ENCODE results near the gene EHMT1. TPM values are rescaled to one million over a fixed set of nuclear protein-coding genes. Genes with fewer than 3 reads are reported as not detected.
A peak's percentile ranks its signal among the peaks of the same experiment; 100 is the strongest.

The EHMT1 gene
- total and polyA plus RNA-seq, 9 of the 15 experiments (the other 6 are each of a cell fraction or from before 2014, with no cell fraction given) = 2.2 to 76.0 (median 36.4) TPM

DNA sequence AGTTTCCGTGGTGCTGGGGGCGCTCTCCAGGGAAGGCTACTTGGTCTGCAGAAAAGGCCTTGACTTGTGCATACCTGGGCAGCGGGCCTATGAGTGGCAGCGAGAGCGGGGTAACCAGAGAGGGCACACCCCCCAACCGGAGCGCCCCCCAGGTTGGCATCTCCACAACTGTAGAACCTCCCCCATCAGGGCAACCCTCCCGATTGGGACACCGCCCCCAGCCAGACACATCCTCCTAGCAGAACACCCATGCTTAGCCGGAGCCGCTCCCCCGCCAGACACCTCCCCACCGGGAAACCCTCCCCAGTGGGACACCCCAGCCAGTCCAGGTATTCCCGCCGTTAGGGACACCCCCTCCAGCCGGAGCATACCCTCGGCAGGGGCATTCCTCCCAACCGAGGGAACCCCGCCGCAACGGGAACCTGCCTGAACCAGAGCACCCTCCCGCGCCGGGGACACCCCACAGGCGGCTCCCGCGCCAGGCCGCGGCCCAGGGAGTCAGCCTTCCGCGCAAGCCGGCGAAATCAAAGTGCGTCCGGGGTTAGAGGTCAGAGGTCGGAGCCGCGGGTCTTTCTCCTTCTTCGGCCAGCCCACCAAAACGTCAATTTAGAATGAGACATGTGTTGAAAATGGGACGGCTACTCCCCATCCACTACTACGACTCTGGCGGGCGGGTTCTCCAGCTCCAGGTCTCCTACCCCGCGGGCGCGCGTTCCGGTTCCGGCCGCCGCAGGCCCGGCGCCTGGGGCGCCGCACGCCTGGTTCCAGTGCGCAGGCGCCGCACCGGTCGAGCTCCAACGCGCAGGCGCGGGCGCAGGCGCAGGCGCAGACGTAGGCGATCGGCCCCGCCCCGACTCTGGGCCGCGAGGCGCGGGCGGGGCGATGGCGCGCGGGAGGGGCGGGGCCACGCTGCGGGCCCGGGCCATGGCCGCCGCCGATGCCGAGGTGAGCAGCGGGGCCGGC lies at the start of gene EHMT1 (continued):
- TF ChIP-seq, protein P1, sequence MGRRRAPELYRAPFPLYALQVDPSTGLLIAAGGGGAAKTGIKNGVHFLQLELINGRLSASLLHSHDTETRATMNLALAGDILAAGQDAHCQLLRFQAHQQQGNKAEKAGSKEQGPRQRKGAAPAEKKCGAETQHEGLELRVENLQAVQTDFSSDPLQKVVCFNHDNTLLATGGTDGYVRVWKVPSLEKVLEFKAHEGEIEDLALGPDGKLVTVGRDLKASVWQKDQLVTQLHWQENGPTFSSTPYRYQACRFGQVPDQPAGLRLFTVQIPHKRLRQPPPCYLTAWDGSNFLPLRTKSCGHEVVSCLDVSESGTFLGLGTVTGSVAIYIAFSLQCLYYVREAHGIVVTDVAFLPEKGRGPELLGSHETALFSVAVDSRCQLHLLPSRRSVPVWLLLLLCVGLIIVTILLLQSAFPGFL (CRISPR knock-in tag; IDR thresholded peaks at IDR 0.05) = no peak
- TF ChIP-seq HSF4 (CRISPR knock-in tag; IDR thresholded peaks at IDR 0.05; ENCODE audit: borderline replicate concordance) = no peak
- peak; percentile 82 for TF ChIP-seq POLR2A (conservative IDR thresholded peaks at IDR 0.05)
- TF ChIP-seq CHCHD3 (CRISPR knock-in tag; IDR thresholded peaks at IDR 0.05) = no peak
- TF ChIP-seq ZNF79 (CRISPR knock-in tag; IDR thresholded peaks at IDR 0.05; ENCODE audit: low read depth) = no peak
- TF ChIP-seq CAMTA2 (CRISPR knock-in tag; conservative IDR thresholded peaks at IDR 0.05) = 0 out of 2 replicates have a peak, but pooled peaks have one; percentile 54
- no peak for TF ChIP-seq KHSRP (IDR thresholded peaks at IDR 0.05)
- TF ChIP-seq PML (IDR thresholded peaks at IDR 0.05; ENCODE audit: low read length) = peak; percentile 56; the same call in 1 of the 2 replicates
- no peak for TF ChIP-seq NCOA6 (IDR thresholded peaks at IDR 0.05)
- peak; percentile 85; the same call in 1 of the 2 replicates for TF ChIP-seq ZNF282 (CRISPR knock-in tag; IDR thresholded peaks at IDR 0.05)
- TF ChIP-seq YY1 (IDR thresholded peaks at IDR 0.05; ENCODE audit: borderline replicate concordance in 1 of 3, control insufficient read depth in 1 of 3, extremely low read depth in 1 of 3, insufficient read depth in 3 of 3, insufficient read length in 1 of 3, insufficient replicate concordance in 2 of 3, low read depth in 1 of 3, low read length in 2 of 3) = peak; percentile 43 to 89 (median 85)
- no peak for TF ChIP-seq ZFPM2 (CRISPR knock-in tag; IDR thresholded peaks at IDR 0.05)
- TF ChIP-seq, protein P2, sequence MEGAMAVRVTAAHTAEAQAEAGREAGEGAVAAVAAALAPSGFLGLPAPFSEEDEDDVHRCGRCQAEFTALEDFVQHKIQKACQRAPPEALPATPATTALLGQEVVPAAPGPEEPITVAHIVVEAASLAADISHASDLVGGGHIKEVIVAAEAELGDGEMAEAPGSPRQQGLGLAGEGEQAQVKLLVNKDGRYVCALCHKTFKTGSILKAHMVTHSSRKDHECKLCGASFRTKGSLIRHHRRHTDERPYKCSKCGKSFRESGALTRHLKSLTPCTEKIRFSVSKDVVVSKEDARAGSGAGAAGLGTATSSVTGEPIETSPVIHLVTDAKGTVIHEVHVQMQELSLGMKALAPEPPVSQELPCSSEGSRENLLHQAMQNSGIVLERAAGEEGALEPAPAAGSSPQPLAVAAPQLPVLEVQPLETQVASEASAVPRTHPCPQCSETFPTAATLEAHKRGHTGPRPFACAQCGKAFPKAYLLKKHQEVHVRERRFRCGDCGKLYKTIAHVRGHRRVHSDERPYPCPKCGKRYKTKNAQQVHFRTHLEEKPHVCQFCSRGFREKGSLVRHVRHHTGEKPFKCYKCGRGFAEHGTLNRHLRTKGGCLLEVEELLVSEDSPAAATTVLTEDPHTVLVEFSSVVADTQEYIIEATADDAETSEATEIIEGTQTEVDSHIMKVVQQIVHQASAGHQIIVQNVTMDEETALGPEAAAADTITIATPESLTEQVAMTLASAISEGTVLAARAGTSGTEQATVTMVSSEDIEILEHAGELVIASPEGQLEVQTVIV (CRISPR knock-in tag; IDR thresholded peaks at IDR 0.05; ENCODE audit: borderline replicate concordance) = peak; percentile 47; the same call in 1 of the 2 replicates
- no peak for TF ChIP-seq SAFB2 (IDR thresholded peaks at IDR 0.05; ENCODE audit: borderline replicate concordance, low read depth, low read length, severe bottlenecking)
- no peak for TF ChIP-seq GATAD2A (IDR thresholded peaks at IDR 0.05)
- TF ChIP-seq NFYB (IDR thresholded peaks at IDR 0.05; ENCODE audit: extremely low read depth, insufficient read length) = no peak
- TF ChIP-seq ZKSCAN8 (CRISPR knock-in tag; IDR thresholded peaks at IDR 0.05) = no peak
- peak; percentile 68; the same call in 1 of the 2 replicates for TF ChIP-seq ZNF780A (CRISPR knock-in tag; IDR thresholded peaks at IDR 0.05)
- no peak for TF ChIP-seq KLF1 (tag; IDR thresholded peaks at IDR 0.05)
- TF ChIP-seq CBX8 (IDR thresholded peaks at IDR 0.05; ENCODE audit: borderline replicate concordance, extremely low read depth, low read depth, low read length, poor library complexity, severe bottlenecking) = no peak
